Spleen (tissue), 11 donors: ENCODE results near the gene TXNL4B. TPM values are rescaled to one million over a fixed set of nuclear protein-coding genes. Genes with fewer than 3 reads are reported as not detected.
A peak's percentile ranks its signal among the peaks of the same experiment; 100 is the strongest.

Source experiments
- DNase-seq: peaks from one replicate; pipeline ENCODE4 v3.0.0-alpha.2; 2020
- H3K27ac ChIP-seq, 8 donors: fragments of 200-600 bp; sonication (generic) in 7 of 8; 1 replicate in 4 of 8; 2 replicates in 4 of 8; pipeline versions ENCODE4 v1.5.0 to v1.8.0; 2016 to 2021; ENCODE audit warnings: inconsistent platforms in 4 of 8, mild to moderate bottlenecking in 4 of 8, moderate library complexity in 1 of 8
- H3K27me3 ChIP-seq, 7 donors: fragments of 200-600 bp; sonication (generic) in 6 of 7; replicated peaks in 1 of 7; 1 replicate in 4 of 7; 2 replicates in 3 of 7; pipeline versions ENCODE4 v1.5.0 to v1.8.0; 2016 to 2021; ENCODE audit warnings: inconsistent platforms in 3 of 7, mild to moderate bottlenecking in 1 of 7
- H3K36me3 ChIP-seq, 6 donors: fragments of 200-600 bp; sonication (generic) in 5 of 6; 1 replicate in 4 of 6; 2 replicates in 2 of 6; pipeline versions ENCODE4 v1.5.0 to v1.8.0; 2016 to 2021; ENCODE audit warnings: inconsistent platforms in 2 of 6
- H3K4me1 ChIP-seq, 6 donors: fragments of 200-600 bp; sonication (generic) in 5 of 6; 1 replicate in 3 of 6; 2 replicates in 3 of 6; pipeline versions ENCODE4 v1.5.0 to v1.8.0; 2016 to 2021; ENCODE audit warnings: inconsistent platforms in 3 of 6
- H3K4me3 ChIP-seq, 8 donors: fragments of 200-600 bp; sonication (generic) in 7 of 8; 1 replicate in 4 of 8; 2 replicates in 4 of 8; pipeline versions ENCODE4 v1.5.0 to v1.8.0; 2016 to 2021; ENCODE audit warnings: inconsistent platforms in 4 of 8, mild to moderate bottlenecking in 4 of 8, moderate library complexity in 2 of 8
- H3K9me3 ChIP-seq, 8 donors: fragments of 200-600 bp; sonication (generic) in 7 of 8; 1 replicate in 4 of 8; 2 replicates in 4 of 8; pipeline versions ENCODE4 v1.5.0 to v1.8.0; 2016 to 2021; ENCODE audit warnings: inconsistent platforms in 4 of 8
- POLR2A ChIP-seq, 3 donors: fragments of 450-650 bp; IDR thresholded peaks; one replicate each; pipeline ENCODE4 v1.5.1; 2017; ENCODE audit warnings: antibody characterized with exemption in 3 of 3, mild to moderate bottlenecking in 1 of 3
- POLR2AphosphoS5 ChIP-seq, 3 donors: sonication (generic); formaldehyde crosslinking; IDR thresholded peaks; one replicate each; pipeline ENCODE4 v1.5.1; 2017; ENCODE audit warnings: antibody characterized with exemption in 3 of 3
- WGBS, 5 donors: extraction: QIAGEN DNeasy Blood & Tissue Kit in 3 of 5; methylation state at CpG; one replicate each; pipeline versions ENCODE4 v1.1.5 to v1.1.7; 2013 to 2018; 5-methylcytosine and 5-hydroxymethylcytosine counted together
- intact Hi-C: fragments of 100-400 bp; cut with DNase I; formaldehyde crosslinking; loops from one replicate; pipeline ENCODE4 v1.15.0; 2023; ENCODE audit warnings: low total_unique reads
- polyA plus RNA-seq, 3 donors: library from polyadenylated mRNA; stranded (reverse); fragments of 200-250 nt; gene quantifications; one replicate each; pipeline ENCODE4 v1.2.1, GENCODE V29; 2013
- total RNA-seq, 7 donors: library from RNA; depleted of rRNA in 3 of 7; stranded (reverse); fragments of >200 nt in 3 of 7; fragmentation: NEBNext Ultra II Directional in 4 of 7; extraction: Animal tissue kit (Norgen Biotek cat#: 25700) in 4 of 7; gene quantifications; one replicate each; pipeline versions ENCODE4 v1.1.0 to v1.2.1, GENCODE V29; 2016 to 2021
- TF ChIP-seq, protein P1 (sequence below), 11 experiments: fragments of 200-600 bp in 7 of 11; fragments of 450-650 bp in 4 of 11; sonication (generic) in 4 of 11; IDR thresholded peaks in 8 of 11; conservative IDR thresholded peaks in 3 of 11; 1 replicate in 7 of 11; 2 replicates in 4 of 11; pipeline versions ENCODE4 v1.4.0 to v1.8.0; 2016 to 2021; ENCODE audit warnings: antibody characterized with exemption in 11 of 11, inconsistent platforms in 4 of 11, mild to moderate bottlenecking in 1 of 11
- donor health status: healthy with polysubstance abuse.
- donor health status: DM: no; HTN: no; CAD: no; lungs with moderate emphysema.
- donor health status: DM: no; HTN: no; CAD: no.
- donor health status: Bipolar disorder and iron deficiency.
- donor health status: healthy.
- donor health status: DM: no; HTN: no; CAD: no.
- donor health status: DM: yes; HTN: yes; CAD: no.

The TXNL4B gene
- total and polyA plus RNA-seq, 10 donors, result 5.7 to 21.3 (median 13.7) TPM

DNA sequence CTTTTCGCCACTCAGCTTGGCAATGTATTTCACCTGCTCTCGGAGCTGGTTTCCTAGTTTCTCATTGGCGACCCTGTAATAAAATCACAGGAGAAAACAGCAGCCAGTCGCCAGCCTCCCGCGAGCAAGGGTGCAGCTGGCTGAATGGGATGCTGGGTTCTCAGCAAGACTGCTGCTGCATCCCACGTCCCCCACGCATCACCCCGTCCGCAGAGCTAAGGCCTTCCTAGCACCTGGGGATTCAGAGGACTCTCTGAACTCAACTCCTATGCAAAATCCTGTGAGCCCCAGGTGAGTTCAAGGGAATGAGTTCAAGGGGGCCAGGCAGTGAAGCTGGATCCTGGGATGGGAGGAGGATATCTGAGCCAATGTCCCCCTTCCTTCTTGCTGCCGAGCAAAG is 29.5 kb upstream of the TXNL4B start:
- Histone ChIP-seq H3K36me3 (no peaks in the 10 kb centered on the region), H3K27ac (no peak overlapping the region), H3K9me3 (no peaks in the 10 kb centered on the region), H3K27me3 (no peaks in the 10 kb centered on the region), H3K4me3 (no peak overlapping the region), H3K4me1 (peaks cover 0 to 23% (median 8%) of the 10 kb centered on the region in 6 donors)
- WGBS, 5 donors, result 81 to 93% (median 86%) methylated on average over 11 of the region's 11 CpGs
- no peak for DNase-seq
- intact Hi-C loops, result loop anchor here (10.0 kb wide), 1 partner anchor 342 kb away; no protein-coding TSS in a partner anchor
- TF ChIP-seq POLR2AphosphoS5 (IDR thresholded peaks at IDR 0.05) (no peak), POLR2A (IDR thresholded peaks at IDR 0.05) (no peak)
- TF ChIP-seq, protein P1, sequence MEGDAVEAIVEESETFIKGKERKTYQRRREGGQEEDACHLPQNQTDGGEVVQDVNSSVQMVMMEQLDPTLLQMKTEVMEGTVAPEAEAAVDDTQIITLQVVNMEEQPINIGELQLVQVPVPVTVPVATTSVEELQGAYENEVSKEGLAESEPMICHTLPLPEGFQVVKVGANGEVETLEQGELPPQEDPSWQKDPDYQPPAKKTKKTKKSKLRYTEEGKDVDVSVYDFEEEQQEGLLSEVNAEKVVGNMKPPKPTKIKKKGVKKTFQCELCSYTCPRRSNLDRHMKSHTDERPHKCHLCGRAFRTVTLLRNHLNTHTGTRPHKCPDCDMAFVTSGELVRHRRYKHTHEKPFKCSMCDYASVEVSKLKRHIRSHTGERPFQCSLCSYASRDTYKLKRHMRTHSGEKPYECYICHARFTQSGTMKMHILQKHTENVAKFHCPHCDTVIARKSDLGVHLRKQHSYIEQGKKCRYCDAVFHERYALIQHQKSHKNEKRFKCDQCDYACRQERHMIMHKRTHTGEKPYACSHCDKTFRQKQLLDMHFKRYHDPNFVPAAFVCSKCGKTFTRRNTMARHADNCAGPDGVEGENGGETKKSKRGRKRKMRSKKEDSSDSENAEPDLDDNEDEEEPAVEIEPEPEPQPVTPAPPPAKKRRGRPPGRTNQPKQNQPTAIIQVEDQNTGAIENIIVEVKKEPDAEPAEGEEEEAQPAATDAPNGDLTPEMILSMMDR (IDR thresholded peaks at IDR 0.05 in 8 of 11, conservative IDR thresholded peaks at IDR 0.05 in 3 of 11), result no peak

DNA sequence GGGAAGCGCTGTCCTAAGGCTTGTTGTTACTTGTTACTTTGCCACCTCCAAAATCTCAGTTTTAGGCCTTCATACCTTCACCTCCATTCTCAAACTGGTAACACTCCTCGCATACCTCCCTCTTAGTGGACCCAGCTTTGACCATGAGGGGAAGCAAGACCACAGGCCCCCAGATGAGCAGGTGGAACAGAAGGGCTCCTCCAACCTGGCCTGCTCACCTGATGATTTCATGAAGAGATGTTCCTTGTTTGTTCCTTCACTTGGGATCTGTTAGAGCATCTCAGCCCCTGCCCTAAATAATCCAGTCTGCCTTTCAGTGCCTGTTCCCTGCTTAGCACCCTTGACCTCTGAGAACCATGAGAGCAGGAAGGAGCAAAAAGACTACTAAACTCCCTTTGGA is 28.9 kb upstream of the TXNL4B start:
- H3K4me1 ChIP-seq, result peaks cover 0 to 23% (median 8%) of the 10 kb centered on the region in 6 donors
- H3K27me3 ChIP-seq, result no peaks in the 10 kb centered on the region
- no peak overlapping the region for H3K27ac ChIP-seq
- DNase-seq, result peak; percentile 9
- WGBS, 5 donors, result 92 to 97% (median 96%) methylated on average over 2 of the region's 2 CpGs
- no peak for TF ChIP-seq POLR2A (IDR thresholded peaks at IDR 0.05)
- TF ChIP-seq POLR2AphosphoS5 (IDR thresholded peaks at IDR 0.05), result no peak
- TF ChIP-seq, protein P1 (IDR thresholded peaks at IDR 0.05 in 8 of 11, conservative IDR thresholded peaks at IDR 0.05 in 3 of 11), result no peak
- H3K4me3 ChIP-seq, result no peak overlapping the region
- no peaks in the 10 kb centered on the region for H3K36me3 ChIP-seq
- no peaks in the 10 kb centered on the region for H3K9me3 ChIP-seq
- intact Hi-C loops, result loop anchor here (10.0 kb wide), 1 partner anchor 342 kb away; no protein-coding TSS in a partner anchor

DNA sequence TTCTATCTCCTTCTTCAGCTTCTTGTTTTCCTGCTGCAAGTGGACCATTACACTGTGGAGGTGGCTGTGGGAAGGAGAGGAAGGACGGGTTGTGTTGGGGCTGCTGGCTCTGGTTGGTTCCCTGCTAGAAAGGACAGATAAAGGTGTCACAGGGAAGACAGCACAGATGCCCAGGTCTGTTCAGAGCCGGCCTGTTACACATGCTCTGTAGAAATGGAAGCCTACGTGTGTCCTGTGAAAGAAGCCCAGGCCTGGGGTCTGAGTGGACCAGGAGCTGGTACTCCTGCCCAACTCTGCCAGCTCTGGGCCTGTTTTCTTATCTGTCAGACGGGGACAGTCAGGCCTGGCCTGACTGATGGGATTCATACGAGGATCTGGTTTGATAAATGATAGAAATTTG is 26.6 kb upstream of the TXNL4B start:
- TF ChIP-seq, protein P1 (IDR thresholded peaks at IDR 0.05 in 8 of 11, conservative IDR thresholded peaks at IDR 0.05 in 3 of 11), result no peak
- TF ChIP-seq POLR2A (IDR thresholded peaks at IDR 0.05) (no peak), POLR2AphosphoS5 (IDR thresholded peaks at IDR 0.05) (no peak)
- intact Hi-C loops, result loop anchor here (10.0 kb wide), 1 partner anchor 345 kb away; no protein-coding TSS in a partner anchor
- no peak overlapping the region for H3K4me3 ChIP-seq
- H3K4me1 ChIP-seq, result peaks cover 0 to 7% (median 4%) of the 10 kb centered on the region in 6 donors
- no peaks in the 10 kb centered on the region for H3K36me3 ChIP-seq
- 88 to 94% (median 93%) methylated on average over 5 of the region's 5 CpGs for WGBS, 5 donors
- H3K27ac ChIP-seq, result no peak overlapping the region
- peaks cover 0 to 3% (median 0%) of the 10 kb centered on the region in 8 donors for H3K9me3 ChIP-seq
- H3K27me3 ChIP-seq, result no peaks in the 10 kb centered on the region
- peak; percentile 18 for DNase-seq

DNA sequence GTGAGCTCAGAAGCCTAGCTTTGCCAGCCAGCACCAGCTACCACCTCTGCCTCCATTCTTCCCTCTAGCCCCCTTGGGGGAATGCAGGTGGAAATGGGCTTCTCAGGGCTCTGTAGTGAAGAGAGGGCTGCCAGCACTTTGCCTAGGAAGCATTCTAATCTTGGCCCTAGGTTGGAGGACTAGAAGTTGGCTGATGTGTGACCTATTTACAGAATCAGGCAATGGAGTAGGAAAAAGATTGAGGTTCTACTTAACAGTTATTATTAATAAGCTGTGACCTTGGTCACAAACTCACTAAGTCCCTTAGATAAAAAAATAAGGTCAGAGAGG is 20.2 kb upstream of the TXNL4B start:
- TF ChIP-seq, protein P1 (IDR thresholded peaks at IDR 0.05 in 8 of 11, conservative IDR thresholded peaks at IDR 0.05 in 3 of 11), result no peak
- no peak for TF ChIP-seq POLR2AphosphoS5 (IDR thresholded peaks at IDR 0.05)
- TF ChIP-seq POLR2A (IDR thresholded peaks at IDR 0.05), result no peak

More for the DNA sequence above, 20.2 kb upstream of the TXNL4B start:
- no peaks in the 10 kb centered on the region for H3K4me1 ChIP-seq
- no peaks in the 10 kb centered on the region for H3K27me3 ChIP-seq
- H3K36me3 ChIP-seq, result peaks cover 5 to 55% (median 49%) of the 10 kb centered on the region in 6 donors
- no peak for DNase-seq
- intact Hi-C loops, result no loop called here
- no peak overlapping the region for H3K27ac ChIP-seq
- H3K4me3 ChIP-seq, result no peak overlapping the region
- H3K9me3 ChIP-seq, result peaks cover 0 to 4% (median 0%) of the 10 kb centered on the region in 8 donors
